H1 (cell line): ENCODE data around the gene DYNLT1. TPM values are rescaled to one million over a fixed set of nuclear protein-coding genes. Genes with fewer than 3 reads are reported as not detected.

Experiments used
- CTBP2 ChIP-seq: IDR thresholded peaks from 2 replicates; pipeline ENCODE4 v1.7.0; 2011; ENCODE audit warnings: borderline replicate concordance, mild to moderate bottlenecking, moderate library complexity, mixed read lengths, low read length; ENCODE audit not compliant: insufficient read depth, insufficient read length
- CTCF ChIP-seq, 3 experiments: IDR thresholded peaks; 1 replicate in 2 of 3; 2 replicates in 1 of 3; pipeline versions ENCODE4 v1.5.1 to v1.6.1; 2011; ENCODE audit warnings: low read length in 3 of 3, mild to moderate bottlenecking in 3 of 3, inconsistent platforms in 2 of 3, low read depth in 1 of 3, moderate library complexity in 1 of 3; ENCODE audit not compliant: insufficient read depth in 1 of 3; ENCODE audit errors: control extremely low read depth in 1 of 3
- RAD21 ChIP-seq, 2 experiments: IDR thresholded peaks in 1 of 2; conservative IDR thresholded peaks in 1 of 2; 2 replicates each; pipeline ENCODE4 v1.6.1; 2011; ENCODE audit warnings: low read depth in 2 of 2, low read length in 2 of 2, improper control_type of control experiment in 1 of 2, inconsistent platforms in 1 of 2, mild to moderate bottlenecking in 1 of 2, moderate library complexity in 1 of 2
- RNF2 ChIP-seq: fragments of 200-900, 300-1000 bp; sonication (generic); IDR thresholded peaks from 2 replicates; pipeline ENCODE4 v1.7.1; 2016; ENCODE audit warnings: borderline replicate concordance, low read depth, mild to moderate bottlenecking, antibody characterized with exemption, low read length; ENCODE audit not compliant: poor library complexity, severe bottlenecking; ENCODE audit errors: missing control alignments
- polyA plus RNA-seq, 7 experiments: library from polyadenylated mRNA; depleted of rRNA in 3 of 7; stranded (reverse) in 5 of 7; unstranded in 2 of 7; fragments of >200 nt in 5 of 7; fragments of 200-250 nt in 2 of 7; gene quantifications; 1 replicate in 5 of 7; 2 replicates in 1 of 7; 4 replicates in 1 of 7; pipeline versions ENCODE4 v1.2.1 to v1.2.3, GENCODE V29; 2011 to 2013; ENCODE audit warnings: missing spikeins in 2 of 7, mixed read lengths in 2 of 7
- total RNA-seq: library from RNA; stranded (reverse); fragmentation: NEBNext Ultra II Directional; extraction: Animal tissue kit (Norgen Biotek cat#: 25700); gene quantifications from 2 replicates; pipeline ENCODE4 v1.2.1, GENCODE V29; 2021

The DYNLT1 gene
- total and polyA plus RNA-seq, 2 of the 8 experiments (the other 6 are each of a cell fraction or from before 2014, with no cell fraction given): 119 to 245 TPM

GRCh38 chr6:158630938-158631616, 13.5 kb downstream of the DYNLT1 start (continued):
- TF ChIP-seq RAD21 (IDR thresholded peaks at IDR 0.05 in 1 of 2, conservative IDR thresholded peaks at IDR 0.05 in 1 of 2; ENCODE audit: low read depth in 2 of 2, low read length in 2 of 2): no peak
- no peak for TF ChIP-seq CTBP2
- no peak for TF ChIP-seq RNF2
- no peak for TF ChIP-seq CTCF (IDR thresholded peaks at IDR 0.05; ENCODE audit: control extremely low read depth in 1 of 3, insufficient read depth in 1 of 3, low read depth in 1 of 3, low read length in 3 of 3)
